Kidney (tissue), 14 donors: ENCODE measurements around the gene LMF2. TPM values are rescaled to one million over a fixed set of nuclear protein-coding genes. Genes with fewer than 3 reads are reported as not detected.

ENCODE experiments used
- DNase-seq, 5 donors: peaks; one replicate each; pipeline ENCODE4 v3.0.0-alpha.2; 2013 to 2020
- FAIRE-seq: peaks from 2 replicates; lab custom pipeline; 2012; peaks lifted over from hg19 to GRCh38; lab: Jason Lieb, UNC
- H3K27ac ChIP-seq, 2 donors: one replicate each; pipeline ENCODE4 v1.7.0; 2013; ENCODE audit warnings: low read depth in 2 of 2, low read length in 2 of 2, inconsistent platforms in 1 of 2
- H3K27me3 ChIP-seq: one replicate; pipeline ENCODE4 v1.7.1; 2013; ENCODE audit warnings: low read length, inconsistent platforms; ENCODE audit not compliant: control insufficient read depth, insufficient read depth
- H3K36me3 ChIP-seq, 3 donors: one replicate each; pipeline versions ENCODE4 v1.7.0 to v1.7.1; 2013; ENCODE audit warnings: low read length in 3 of 3, control low read depth in 1 of 3, inconsistent platforms in 1 of 3; ENCODE audit not compliant: insufficient read depth in 3 of 3, control insufficient read depth in 2 of 3
- H3K4me1 ChIP-seq, 3 donors: one replicate each; pipeline versions ENCODE4 v1.7.0 to v1.7.1; 2013; ENCODE audit warnings: low read length in 3 of 3, inconsistent platforms in 1 of 3, low read depth in 1 of 3; ENCODE audit not compliant: control insufficient read depth in 2 of 3, insufficient read depth in 2 of 3
- H3K4me3 ChIP-seq, 3 donors: one replicate each; pipeline versions ENCODE4 v1.7.0 to v1.8.1; 2013; ENCODE audit warnings: low read length in 3 of 3, control low read depth in 1 of 3, inconsistent platforms in 1 of 3
- H3K9ac ChIP-seq, 3 donors: one replicate each; pipeline versions ENCODE4 v1.7.0 to v1.7.1; 2013; ENCODE audit warnings: low read length in 3 of 3, control low read depth in 1 of 3, inconsistent platforms in 1 of 3
- H3K9me3 ChIP-seq, 3 donors: one replicate each; pipeline versions ENCODE4 v1.7.0 to v1.7.1; 2013; ENCODE audit warnings: low read length in 3 of 3, control low read depth in 1 of 3, inconsistent platforms in 1 of 3; ENCODE audit not compliant: control insufficient read depth in 2 of 3, insufficient read depth in 1 of 3
- intact Hi-C: fragments of 100-400 bp; cut with DNase I; formaldehyde crosslinking; loops from one replicate; pipeline ENCODE4 v1.11.1; 2022
- polyA plus RNA-seq: library from polyadenylated mRNA; stranded (reverse); fragments of 350-450 nt; fragmentation: Illumina TruSeq; extraction: RNeasy Lipid Tissue Mini Kit (QIAGEN cat#74804); gene quantifications from one replicate; pipeline ENCODE4 v1.2.3, GENCODE V29; 2014; ENCODE audit warnings: low read depth, low replicate concordance; ENCODE audit not compliant: insufficient read depth
- total RNA-seq: library from RNA; stranded (reverse); fragmentation: NEBNext Ultra II Directional; extraction: Animal tissue kit (Norgen Biotek cat#: 25700); gene quantifications from one replicate; pipeline ENCODE4 v1.2.1, GENCODE V29; 2021
- TF ChIP-seq, protein P1 (sequence below): IDR thresholded peaks from 3 replicates; pipeline ENCODE4 v1.5.1; 2012; ENCODE audit warnings: mild to moderate bottlenecking, moderate library complexity, borderline replicate concordance; ENCODE audit not compliant: insufficient read depth; ENCODE audit errors: extremely low read depth
- donor health status: control.
- donor health status: control.
- donor health status: control.
- donor health status: control.
- donor health status: control.
- donor health status: DM: yes; HTN: yes; CAD: no.
- donor health status: Normal renal cell carcinoma (clear cell type).

Gene LMF2
- total and polyA plus RNA-seq, 2 donors from 2014 or later: 41.7 to 77.9 TPM

DNA sequence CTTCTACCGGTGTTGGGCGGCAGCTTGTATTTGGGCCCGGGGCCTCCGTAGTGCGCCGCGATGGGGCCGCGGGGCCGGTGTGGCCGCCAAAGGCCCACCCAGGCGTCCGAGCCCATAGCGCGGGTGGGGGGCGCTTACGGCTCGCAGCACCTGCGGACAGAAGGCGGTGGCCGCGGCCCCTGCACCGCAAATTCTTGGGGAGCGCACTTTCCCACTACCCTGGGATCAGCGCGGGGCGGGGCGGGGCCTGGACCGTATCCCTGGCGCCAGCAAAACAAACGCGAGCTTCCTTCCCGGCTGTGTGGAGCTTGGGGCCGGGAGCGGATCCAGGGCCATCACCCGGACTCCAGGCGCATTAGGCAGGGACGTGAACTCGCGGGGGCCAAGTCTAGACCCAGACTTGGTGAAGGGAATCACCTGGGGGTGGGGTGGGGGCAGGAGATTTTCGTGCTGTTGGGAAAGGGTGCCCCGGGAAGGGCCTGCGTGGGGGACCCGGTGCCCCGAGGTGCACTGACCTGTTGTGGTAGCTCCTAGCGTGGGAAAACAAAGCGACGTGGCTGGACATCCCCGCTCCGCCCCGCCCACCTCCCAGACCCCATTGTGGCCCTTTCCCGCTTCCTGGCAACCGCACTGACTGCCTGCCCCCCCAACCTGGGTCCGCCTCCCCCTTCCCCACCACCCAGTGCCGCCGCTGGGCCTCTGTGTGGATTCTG, 24.6 kb upstream of the LMF2 start:
- Histone ChIP-seq H3K9ac (peak overlapping the region in 2 of 3 donors; percentile 46 to 48), H3K4me1 (peaks cover 0 to 12% (median 0%) of the 10 kb centered on the region in 3 donors), H3K4me3 (peak overlapping the region in 1 of 3 donors; percentile 56), H3K36me3 (no peaks in the 10 kb centered on the region), H3K27ac (peak overlapping the region; percentile 87 to 96), H3K9me3 (no peaks in the 10 kb centered on the region), H3K27me3 (peaks cover 7% of the 10 kb centered on the region)
- intact Hi-C loops: no loop called here
- DNase-seq (peak; percentile 64 to 94 (median 80)), FAIRE-seq (no peak)
- TF ChIP-seq, protein P1, sequence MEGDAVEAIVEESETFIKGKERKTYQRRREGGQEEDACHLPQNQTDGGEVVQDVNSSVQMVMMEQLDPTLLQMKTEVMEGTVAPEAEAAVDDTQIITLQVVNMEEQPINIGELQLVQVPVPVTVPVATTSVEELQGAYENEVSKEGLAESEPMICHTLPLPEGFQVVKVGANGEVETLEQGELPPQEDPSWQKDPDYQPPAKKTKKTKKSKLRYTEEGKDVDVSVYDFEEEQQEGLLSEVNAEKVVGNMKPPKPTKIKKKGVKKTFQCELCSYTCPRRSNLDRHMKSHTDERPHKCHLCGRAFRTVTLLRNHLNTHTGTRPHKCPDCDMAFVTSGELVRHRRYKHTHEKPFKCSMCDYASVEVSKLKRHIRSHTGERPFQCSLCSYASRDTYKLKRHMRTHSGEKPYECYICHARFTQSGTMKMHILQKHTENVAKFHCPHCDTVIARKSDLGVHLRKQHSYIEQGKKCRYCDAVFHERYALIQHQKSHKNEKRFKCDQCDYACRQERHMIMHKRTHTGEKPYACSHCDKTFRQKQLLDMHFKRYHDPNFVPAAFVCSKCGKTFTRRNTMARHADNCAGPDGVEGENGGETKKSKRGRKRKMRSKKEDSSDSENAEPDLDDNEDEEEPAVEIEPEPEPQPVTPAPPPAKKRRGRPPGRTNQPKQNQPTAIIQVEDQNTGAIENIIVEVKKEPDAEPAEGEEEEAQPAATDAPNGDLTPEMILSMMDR: no peak

DNA sequence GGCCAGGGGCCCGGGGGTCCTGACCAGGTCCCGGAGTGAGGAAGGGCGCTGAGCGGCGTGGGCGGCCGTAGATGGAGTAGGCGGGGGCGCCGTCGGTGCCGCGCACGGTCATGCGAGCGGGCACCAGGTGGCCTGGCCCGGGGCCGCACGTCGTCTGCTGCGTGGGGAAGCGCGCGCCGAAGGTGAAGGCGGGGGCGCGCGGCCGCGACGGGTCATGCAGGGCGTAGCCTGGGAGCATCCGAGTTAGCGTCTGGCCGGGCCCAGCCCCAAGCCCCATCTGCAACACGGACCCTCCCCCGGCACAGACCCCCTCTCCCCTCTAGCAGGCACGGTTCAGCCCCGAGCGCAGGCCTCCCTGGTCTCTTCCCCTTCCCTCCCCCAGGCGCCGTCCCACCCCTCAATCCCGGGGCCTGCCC, 24.1 kb upstream of the LMF2 start:
- H3K27ac ChIP-seq: peak overlapping the region; percentile 87 to 96
- H3K4me1 ChIP-seq: peaks cover 0 to 17% (median 0%) of the 10 kb centered on the region in 3 donors
- FAIRE-seq (no peak), DNase-seq (peak in 2 of 5 donors; percentile 69 to 92)
- TF ChIP-seq, protein P1: no peak
- H3K9ac ChIP-seq: peak overlapping the region in 2 of 3 donors; percentile 46 to 69
- intact Hi-C loops: no loop called here
- no peaks in the 10 kb centered on the region for H3K9me3 ChIP-seq
- H3K4me3 ChIP-seq: peak overlapping the region in 2 of 3 donors; percentile 50 to 56
- H3K27me3 ChIP-seq: peaks cover 7% of the 10 kb centered on the region
- H3K36me3 ChIP-seq: no peaks in the 10 kb centered on the region

DNA sequence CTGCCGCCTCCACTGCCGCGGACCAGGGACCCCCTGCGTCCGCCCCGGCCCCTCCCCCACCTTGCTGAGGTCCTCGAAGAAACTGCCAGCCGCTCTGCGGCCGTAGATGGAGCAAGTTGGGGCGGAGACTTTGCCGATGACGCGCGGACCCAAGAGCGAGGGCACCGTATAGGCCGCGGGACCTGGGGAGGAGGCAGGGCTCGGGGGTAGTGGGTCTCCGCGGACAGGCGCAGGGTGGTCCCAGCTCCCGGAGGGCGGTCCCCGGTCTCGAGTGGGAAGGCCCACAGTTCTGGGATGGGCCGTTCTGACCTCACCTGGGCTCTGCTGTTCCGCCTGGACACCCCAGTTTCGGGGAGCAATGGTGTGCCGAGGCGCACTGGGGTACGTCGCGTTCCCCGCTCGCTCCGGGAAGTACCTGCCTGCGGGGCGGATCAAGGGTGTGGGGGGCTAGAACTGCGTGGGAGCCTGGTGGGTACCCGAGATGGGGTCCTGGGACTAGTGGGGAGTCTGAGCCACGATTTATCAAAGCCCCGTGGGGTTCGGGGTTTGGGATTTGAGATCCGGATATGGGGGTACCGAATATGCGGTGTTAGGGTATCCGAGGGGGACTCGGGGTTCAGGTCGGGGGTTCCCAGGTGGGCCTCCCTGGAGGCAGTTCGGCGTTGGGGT, 23.5 kb upstream of the LMF2 start:
- Histone ChIP-seq H3K9ac (peak overlapping the region in 2 of 3 donors; percentile 69), H3K9me3 (no peaks in the 10 kb centered on the region), H3K4me1 (peaks cover 0 to 19% (median 0%) of the 10 kb centered on the region in 3 donors), H3K27ac (peak overlapping the region; percentile 87 to 96), H3K4me3 (peak overlapping the region in 2 of 3 donors; percentile 50 to 56), H3K36me3 (no peaks in the 10 kb centered on the region), H3K27me3 (peaks cover 7% of the 10 kb centered on the region)
- intact Hi-C loops: no loop called here
- DNase-seq (peak in 4 of 5 donors; percentile 72 to 97 (median 79)), FAIRE-seq (no peak)
- TF ChIP-seq, protein P1: no peak
